ENCODE measurements around the gene PIGR.

GRCh38 chr1:206903687-206904086 lies 42.6 kb downstream of the PIGR start:
- TF ChIP-seq TAF1 (IDR thresholded peaks at IDR 0.05; ENCODE audit: borderline replicate concordance, low read depth, low read length) (no peak), POLR2A (IDR thresholded peaks at IDR 0.05; ENCODE audit: low read depth, low read length) (no peak), POLR2AphosphoS5 (IDR thresholded peaks at IDR 0.05; ENCODE audit: low read depth, low read length) (no peak)
